K562 (cell line): ENCODE results near the gene HYI. TPM values are rescaled to one million over a fixed set of nuclear protein-coding genes. Genes with fewer than 3 reads are reported as not detected.

ENCODE experiments used
- ATAC-seq: fragments of 200-7000 bp; cut with Tn5 transposase; 3 replicates; pipeline ENCODE4 v1.9.1; 2020; ENCODE audit warnings: moderate library complexity
- BruUV-seq: library from RNA; stranded (reverse); fragments of 400-500 nt; replicated peaks from 2 replicates; lab custom pipeline; 2021; lab: Mats Ljungman, UMichigan
- CTCF ChIA-PET: fragments of 300-600 bp; formaldehyde crosslinking; extraction: SDS; loops from one replicate; lab custom pipeline; 2021; ENCODE audit warnings: low intra/inter-chr PET ratio; lab: Yijun Ruan, JAX
- POLR2A ChIA-PET: fragments of 300-600, 350-650 bp; sonication (Branson Sonifier 250); formaldehyde crosslinking; extraction: SDS; loops from one replicate; lab custom pipeline; 2021; ENCODE audit warnings: antibody characterized with exemption, inconsistent platforms; lab: Yijun Ruan, JAX
- DNase-seq, 4 experiments: peaks; one replicate each; pipeline versions ENCODE4 v3.0.0 to v3.0.0-alpha.2; 2011 to 2018; ENCODE audit warnings: low spot score in 3 of 4, mixed read lengths in 3 of 4; ENCODE audit errors: extremely low read depth in 1 of 4
- FAIRE-seq: peaks from 2 replicates; lab custom pipeline; 2011; peaks lifted over from hg19 to GRCh38; lab: Jason Lieb, UNC
- H2AFZ ChIP-seq: 2 replicates; pipeline ENCODE4 v1.6.0; 2011; ENCODE audit warnings: low read depth, low read length, control low read depth, inconsistent platforms
- H3K27ac ChIP-seq: fragments of 200-600 bp; 3 replicates; pipeline ENCODE4 v1.8.0; 2011; ENCODE audit warnings: low read depth, mild to moderate bottlenecking, control low read depth, inconsistent platforms, low read length, moderate library complexity, mixed read lengths; ENCODE audit errors: extremely low read depth
- H3K27me3 ChIP-seq, 2 experiments: fragments of 300-600 bp in 1 of 2; 2 replicates in 1 of 2; 3 replicates in 1 of 2; pipeline versions ENCODE4 v1.6.0 to v1.8.0; 2011; ENCODE audit warnings: inconsistent platforms in 2 of 2, low read length in 2 of 2, mild to moderate bottlenecking in 1 of 2, mixed read lengths in 1 of 2, moderate library complexity in 1 of 2; ENCODE audit not compliant: control insufficient read depth in 2 of 2, insufficient read depth in 2 of 2
- H3K36me3 ChIP-seq: fragments of 300-600 bp; 3 replicates; pipeline ENCODE4 v1.8.0; 2011; ENCODE audit warnings: mild to moderate bottlenecking, low read length, inconsistent platforms; ENCODE audit not compliant: control insufficient read depth, insufficient read depth
- H3K4me1 ChIP-seq, 2 experiments: fragments of 200-600 bp in 1 of 2; replicated peaks in 1 of 2; 2 replicates in 1 of 2; 3 replicates in 1 of 2; pipeline versions ENCODE4 v1.5.1 to v1.8.0; 2011; ENCODE audit warnings: inconsistent platforms in 2 of 2, low read length in 2 of 2, mild to moderate bottlenecking in 1 of 2, mixed read lengths in 1 of 2, moderate library complexity in 1 of 2; ENCODE audit not compliant: control insufficient read depth in 2 of 2, insufficient read depth in 2 of 2
- H3K4me2 ChIP-seq: 2 replicates; pipeline ENCODE4 v1.6.1; 2011; ENCODE audit warnings: low read length, control low read depth, inconsistent platforms, mixed read lengths; ENCODE audit not compliant: insufficient read depth
- H3K4me3 ChIP-seq: fragments of 200-600 bp; sonication (generic), shearing (Covaris generic); 2 replicates; pipeline ENCODE4 v1.5.1; 2016; ENCODE audit warnings: control low read depth, inconsistent platforms
- H3K79me2 ChIP-seq: fragments of 200-600 bp; 3 replicates; pipeline ENCODE4 v1.8.0; 2011; ENCODE audit warnings: low read length, inconsistent platforms; ENCODE audit not compliant: control insufficient read depth, insufficient read depth
- H3K9ac ChIP-seq, 2 experiments: 2 replicates each; pipeline versions ENCODE4 v1.6.0 to v1.6.1; 2011; ENCODE audit warnings: low read depth in 2 of 2, low read length in 2 of 2, control low read depth in 1 of 2, inconsistent platforms in 1 of 2, mild to moderate bottlenecking in 1 of 2, mixed read lengths in 1 of 2; ENCODE audit not compliant: insufficient read depth in 1 of 2
- H3K9me1 ChIP-seq: one replicate; pipeline ENCODE4 v1.6.0; 2011; ENCODE audit warnings: inconsistent platforms, mild to moderate bottlenecking, low read length, moderate library complexity; ENCODE audit not compliant: control insufficient read depth, insufficient read depth
- H3K9me3 ChIP-seq: replicated peaks from 2 replicates; pipeline ENCODE4 v1.5.1; 2011; ENCODE audit warnings: low read depth, low read length, inconsistent platforms; ENCODE audit not compliant: control insufficient read depth, insufficient read depth
- H4K20me1 ChIP-seq: replicated peaks from 2 replicates; pipeline ENCODE4 v1.6.1; 2011; ENCODE audit warnings: low read length, inconsistent platforms, mixed read lengths; ENCODE audit not compliant: control insufficient read depth, insufficient read depth
- ATF6 ChIP-seq: sonication (generic); formaldehyde crosslinking; IDR thresholded peaks from 2 replicates; pipeline ENCODE4 v1.4.0; 2020; ENCODE audit warnings: mild to moderate bottlenecking, missing genetic modification reagents
- BCOR ChIP-seq: fragments of 450-650 bp; IDR thresholded peaks from 2 replicates; pipeline ENCODE4 v1.6.1; 2016
- CHD2 ChIP-seq: IDR thresholded peaks from 2 replicates; pipeline ENCODE4 v1.6.1; 2011; ENCODE audit warnings: low read depth, low read length
- FOXA3 ChIP-seq, 2 experiments: fragments of 450-650 bp in 1 of 2; sonication (generic) in 1 of 2; formaldehyde crosslinking; IDR thresholded peaks in 1 of 2; conservative IDR thresholded peaks in 1 of 2; 2 replicates each; pipeline versions ENCODE4 v1.4.0 to v1.8.0; 2020 to 2022; ENCODE audit warnings: mild to moderate bottlenecking in 2 of 2, missing genetic modification reagents in 1 of 2
- IFI16 ChIP-seq: fragments of 250-450 bp; sonication (Bioruptor Pico); IDR thresholded peaks from 2 replicates; pipeline ENCODE4 v2.1.2; 2022; ENCODE audit warnings: mild to moderate bottlenecking, inconsistent platforms
- MAFG ChIP-seq: fragments of 450-650 bp; conservative IDR thresholded peaks from 2 replicates; pipeline ENCODE4 v1.6.1; 2016; ENCODE audit warnings: missing genetic modification characterization, missing compliant biosample characterization
- MECOM ChIP-seq: fragments of 250-450 bp; sonication (Bioruptor Pico); IDR thresholded peaks from 2 replicates; pipeline ENCODE4 v1.8.0; 2022; ENCODE audit warnings: inconsistent platforms
- PHTF2 ChIP-seq: fragments of 250-450 bp; sonication (Bioruptor Pico); IDR thresholded peaks from 2 replicates; pipeline ENCODE4 v1.5.0; 2021; ENCODE audit warnings: mild to moderate bottlenecking
- PURB ChIP-seq: sonication (generic); formaldehyde crosslinking; IDR thresholded peaks from 2 replicates; pipeline ENCODE4 v1.9.0; 2021; ENCODE audit warnings: low read depth, mild to moderate bottlenecking, missing genetic modification reagents
- SMARCA4 ChIP-seq: fragments of 450-650 bp; IDR thresholded peaks from 2 replicates; pipeline ENCODE4 v1.6.1; 2016
- SMARCB1 ChIP-seq: IDR thresholded peaks from 2 replicates; pipeline ENCODE4 v1.6.1; 2011; ENCODE audit warnings: improper control_type of control experiment, low read depth; ENCODE audit not compliant: insufficient read length
- SREBF2 ChIP-seq: sonication (generic); formaldehyde crosslinking; IDR thresholded peaks from 2 replicates; pipeline ENCODE4 v1.4.0; 2020; ENCODE audit warnings: mild to moderate bottlenecking, missing genetic modification reagents
- TAF7 ChIP-seq: fragments of 450-650 bp; IDR thresholded peaks from 2 replicates; pipeline ENCODE4 v1.6.1; 2016; ENCODE audit warnings: missing genetic modification characterization, missing compliant biosample characterization
- TRIM25 ChIP-seq: fragments of 450-650 bp; IDR thresholded peaks from 2 replicates; pipeline ENCODE4 v1.7.0; 2016; ENCODE audit warnings: borderline replicate concordance
- ZFPM2 ChIP-seq: fragments of 250-450 bp; sonication (Bioruptor Pico); IDR thresholded peaks from 2 replicates; pipeline ENCODE4 v1.5.1; 2022; ENCODE audit warnings: mild to moderate bottlenecking
- ZKSCAN8 ChIP-seq: fragments of 200-800 bp; sonication (Bioruptor generic); IDR thresholded peaks from 2 replicates; pipeline ENCODE4 v1.6.1; 2016; ENCODE audit warnings: missing genetic modification characterization, missing compliant biosample characterization
- ZNF79 ChIP-seq: fragments of 250-450 bp; sonication (Bioruptor Pico); IDR thresholded peaks from 2 replicates; pipeline ENCODE4 v1.4.0; 2020; ENCODE audit warnings: low read depth, mild to moderate bottlenecking, moderate library complexity
- WGBS: fragments of 100-300 bp; shearing (Covaris generic); methylation state at CpG from one replicate; pipeline ENCODE4 v1.1.6; 2016; ENCODE audit warnings: low coverage, mixed read lengths; ENCODE audit not compliant: insufficient coverage; ENCODE audit errors: missing lambda C conversion rate; 5-methylcytosine and 5-hydroxymethylcytosine counted together
- in situ Hi-C: fragments of 300-500 bp; cut with MboI; formaldehyde crosslinking; loops from 4 replicates; pipeline ENCODE4 v1.15.0; 2018; ENCODE audit warnings: inconsistent platforms, mixed read lengths
- intact Hi-C: fragments of 100-400 bp; cut with micrococcal nuclease; formaldehyde crosslinking; loops from 2 replicates; pipeline ENCODE4 v1.14.2; 2022
- polyA plus RNA-seq, 8 experiments: library from polyadenylated mRNA; depleted of rRNA in 4 of 8; stranded (reverse) in 5 of 8; unstranded in 3 of 8; fragments of >200 nt; fragmentation: Nextera tagmentation in 2 of 8; fragmentation: Illumina TruSeq in 1 of 8; extraction: Ambion mirVana in 2 of 8; extraction: Trizol in 1 of 8; gene quantifications; 2 replicates each; pipeline versions ENCODE4 v1.2.1 to v1.2.3, GENCODE V29; 2011 to 2014; ENCODE audit warnings: inconsistent platforms in 1 of 8, missing spikeins in 1 of 8
- total RNA-seq, 7 experiments: library from RNA; depleted of rRNA in 6 of 7; stranded (reverse); fragments of >200 nt in 6 of 7; fragmentation: Illumina TruSeq in 2 of 7; extraction: Trizol in 2 of 7; gene quantifications; 2 replicates each; pipeline versions ENCODE4 v1.2.1 to v1.2.3, GENCODE V29; 2011 to 2021; ENCODE audit warnings: low replicate concordance in 1 of 7

HYI gene
- total and polyA plus RNA-seq, 9 of the 15 experiments (the other 6 are each of a cell fraction or from before 2014, with no cell fraction given): 0.04 to 4.1 (median 1.4) TPM; not detected in 1

GRCh38 chr1:43477716-43478115 lies 24.0 kb upstream of the HYI start:
- in situ Hi-C loops: no loop called here
- Histone ChIP-seq H3K27me3 (peaks cover 4 to 10% of the 10 kb centered on the region in 2 experiments), H3K36me3 (no peaks in the 10 kb centered on the region), H3K79me2 (no peaks in the 10 kb centered on the region), H3K4me1 (no peaks in the 10 kb centered on the region), H3K4me3 (no peak overlapping the region), H4K20me1 (no peaks in the 10 kb centered on the region), H2AFZ (no peak overlapping the region), H3K27ac (no peak overlapping the region)
- intact Hi-C loops: no loop called here
- no peak for ATAC-seq
- no TSS peak for BruUV-seq
- FAIRE-seq: no peak
- WGBS: 0% methylated on average over 1 of the region's 1 CpG
- POLR2A ChIA-PET: no interaction called here
- no peak for DNase-seq
- no peak for TF ChIP-seq MECOM (CRISPR knock-in tag)
- TF ChIP-seq BCOR: no peak
- TF ChIP-seq PHTF2: no peak
- TF ChIP-seq TRIM25: no peak
- no peak for TF ChIP-seq CHD2
- TF ChIP-seq FOXA3 (CRISPR knock-in tag; conservative IDR thresholded peaks at IDR 0.05 in 1 of 2, IDR thresholded peaks at IDR 0.05 in 1 of 2): no peak
- TF ChIP-seq MAFG (tag): no peak
- TF ChIP-seq SMARCB1: no peak
- no peak for TF ChIP-seq SREBF2
- TF ChIP-seq IFI16 (CRISPR knock-in tag): no peak
- no peak for TF ChIP-seq ZNF79 (CRISPR knock-in tag)
- no peak for TF ChIP-seq ZFPM2 (CRISPR knock-in tag)
- no peak for TF ChIP-seq ATF6 (CRISPR knock-in tag)
- TF ChIP-seq PURB (CRISPR knock-in tag): no peak
- TF ChIP-seq TAF7: no peak
- no peak for TF ChIP-seq SMARCA4
- no peak for TF ChIP-seq ZKSCAN8
- TF ChIP-seq, all 486 proteins: peak for 0
- Histone ChIP-seq H3K9me1 (no peaks in the 10 kb centered on the region), H3K9me3 (no peaks in the 10 kb centered on the region), H3K4me2 (no peak overlapping the region), H3K9ac (no peak overlapping the region)
- CTCF ChIA-PET: no interaction called here
